Middle frontal gyrus (tissue), 1 donor: ENCODE measurements around the gene CHCHD6.

Experiments
- DNase-seq: peaks from one replicate; pipeline ENCODE4 v3.0.0-alpha.2; 2015; ENCODE audit warnings: low spot score; ENCODE audit errors: extremely low spot score

Gene CHCHD6

DNA sequence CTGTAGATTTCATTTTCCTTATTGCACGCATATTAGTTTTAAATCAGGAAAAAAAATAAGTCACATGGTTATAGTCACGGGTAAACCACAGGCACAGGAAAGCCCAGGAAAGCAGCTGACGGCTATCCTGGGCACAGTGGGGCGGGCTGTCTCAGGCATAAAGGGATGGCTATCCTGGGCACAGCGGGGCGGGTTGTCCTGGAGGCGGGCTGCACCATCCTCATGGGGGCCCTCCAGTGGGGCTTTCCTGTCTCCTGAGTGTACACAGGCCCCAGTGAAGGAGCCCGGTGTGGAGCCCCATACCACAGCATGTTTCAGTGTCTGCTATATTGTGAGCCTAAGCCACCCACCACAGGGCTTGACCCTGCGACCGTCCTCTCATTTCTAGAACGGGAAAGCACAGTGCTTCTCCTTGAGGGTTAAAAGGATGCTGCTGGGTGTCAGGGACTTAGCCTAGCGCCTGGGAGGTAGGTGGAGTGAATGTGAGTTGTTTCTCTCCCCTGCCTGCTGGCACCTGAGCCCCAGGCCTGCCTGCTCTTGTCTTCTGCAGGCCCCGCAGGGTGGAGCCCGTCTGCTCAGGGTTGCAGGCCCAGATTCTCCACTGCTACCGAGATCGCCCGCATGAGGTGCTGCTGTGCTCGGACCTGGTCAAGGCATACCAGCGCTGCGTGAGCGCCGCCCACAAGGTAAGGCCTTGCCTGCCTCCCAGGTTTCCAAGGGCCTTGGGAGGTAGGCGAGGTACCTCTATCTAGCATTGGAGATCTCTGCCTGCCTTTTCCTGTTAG is 253.0 kb downstream of the CHCHD6 start:
- no peak for DNase-seq

DNA sequence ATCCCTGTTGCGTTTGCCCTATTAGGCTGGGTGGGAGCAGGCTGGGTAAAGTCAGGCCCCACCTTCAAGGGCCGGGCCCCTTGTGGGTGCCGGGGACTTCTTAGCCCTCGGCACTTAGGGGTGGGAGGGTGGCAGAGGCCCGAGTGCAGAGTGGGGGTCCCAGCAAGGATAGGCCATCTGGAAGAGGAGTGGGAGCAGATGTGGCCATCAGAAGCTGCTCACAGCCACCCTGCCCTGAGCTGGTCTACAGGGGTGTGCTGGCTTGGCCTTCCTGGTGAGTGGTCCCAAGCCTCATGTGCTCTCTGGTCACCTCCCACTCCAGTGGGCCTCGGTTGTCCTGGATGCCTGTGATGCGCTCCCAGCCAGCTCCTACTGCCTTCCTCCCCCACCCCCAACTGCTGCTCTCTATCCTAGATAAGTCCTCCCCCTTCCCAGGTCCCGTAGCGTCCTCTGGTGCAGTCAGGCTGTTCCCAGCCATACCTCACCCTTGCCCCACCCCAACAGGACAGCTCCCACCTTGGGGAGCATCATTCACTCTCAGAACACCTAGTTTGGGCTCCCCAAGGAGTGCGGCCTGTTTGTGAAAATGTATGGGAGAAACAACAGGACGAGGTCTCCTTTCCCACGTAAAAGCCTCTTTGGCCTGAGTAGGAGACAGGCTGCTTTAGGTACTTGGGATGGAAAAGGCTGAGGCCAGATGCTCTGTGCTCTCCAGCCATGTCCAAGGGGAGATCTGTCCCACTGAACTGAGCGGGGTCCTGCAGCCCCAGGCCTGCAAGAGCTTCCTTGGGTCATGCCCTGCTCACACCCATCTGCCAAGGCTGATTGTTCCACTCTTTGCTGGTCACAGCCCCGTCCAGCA is 254.0 kb downstream of the CHCHD6 start:
- DNase-seq = no peak

DNA sequence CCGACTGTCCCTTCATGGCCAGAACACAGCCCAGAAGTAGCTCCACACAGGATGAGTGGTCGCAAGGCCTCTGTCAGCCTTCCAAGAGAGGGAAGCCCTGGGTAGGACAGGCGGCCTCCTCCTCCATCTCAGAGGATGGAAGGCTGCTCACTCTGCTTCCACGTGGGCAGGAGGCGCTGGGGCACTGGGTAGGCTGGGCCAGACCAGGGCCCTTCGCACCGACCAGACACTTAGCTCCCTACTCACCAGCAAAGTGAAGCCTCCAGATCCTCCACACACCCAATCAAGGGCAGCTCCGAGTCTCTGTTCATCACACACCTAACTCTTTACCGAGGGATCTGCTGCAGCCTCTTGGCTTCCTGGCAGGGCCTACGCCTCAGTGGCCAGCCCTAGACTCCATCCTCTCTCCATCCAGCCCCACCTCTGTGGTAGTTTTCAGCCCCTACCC is 254.6 kb downstream of the CHCHD6 start:
- DNase-seq = no peak

DNA sequence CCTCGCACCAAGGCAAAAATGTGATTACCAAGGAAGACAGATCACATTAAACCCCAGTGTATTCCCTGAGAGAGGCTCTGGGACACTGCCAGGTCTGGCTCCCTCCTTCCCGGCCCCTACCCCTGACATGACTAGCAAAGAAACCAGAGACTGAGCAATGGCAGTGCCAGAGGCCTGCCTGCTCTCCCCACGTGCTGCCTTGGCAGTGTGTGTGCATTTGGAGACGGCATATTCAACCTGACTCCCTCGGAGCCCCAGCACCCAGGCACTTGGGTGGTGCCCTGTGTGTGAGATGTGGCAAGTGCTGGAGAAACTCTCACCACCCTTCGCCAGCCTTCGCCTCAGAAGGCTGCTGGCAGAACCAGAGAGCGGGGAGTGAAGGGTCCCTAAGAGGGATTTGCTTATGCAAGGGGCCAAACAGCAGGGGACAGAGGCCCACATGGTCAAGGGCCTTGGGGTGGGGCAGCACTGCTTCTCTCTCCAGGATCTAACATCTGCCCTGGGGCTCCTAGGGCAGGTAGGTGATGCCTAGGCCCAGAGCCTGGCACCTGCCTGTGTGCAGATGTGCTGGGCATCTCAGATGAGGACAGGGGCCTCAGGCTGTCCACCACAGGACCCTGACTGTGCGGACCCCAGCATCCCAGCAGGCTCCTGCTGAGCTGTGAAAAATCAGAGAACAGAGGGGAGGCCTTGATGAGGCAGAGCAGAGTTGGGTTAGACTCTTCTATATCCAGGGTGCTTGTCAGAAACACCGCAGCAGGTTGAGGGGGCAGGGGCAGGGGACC is 255.3 kb downstream of the CHCHD6 start:
- DNase-seq = no peak

DNA sequence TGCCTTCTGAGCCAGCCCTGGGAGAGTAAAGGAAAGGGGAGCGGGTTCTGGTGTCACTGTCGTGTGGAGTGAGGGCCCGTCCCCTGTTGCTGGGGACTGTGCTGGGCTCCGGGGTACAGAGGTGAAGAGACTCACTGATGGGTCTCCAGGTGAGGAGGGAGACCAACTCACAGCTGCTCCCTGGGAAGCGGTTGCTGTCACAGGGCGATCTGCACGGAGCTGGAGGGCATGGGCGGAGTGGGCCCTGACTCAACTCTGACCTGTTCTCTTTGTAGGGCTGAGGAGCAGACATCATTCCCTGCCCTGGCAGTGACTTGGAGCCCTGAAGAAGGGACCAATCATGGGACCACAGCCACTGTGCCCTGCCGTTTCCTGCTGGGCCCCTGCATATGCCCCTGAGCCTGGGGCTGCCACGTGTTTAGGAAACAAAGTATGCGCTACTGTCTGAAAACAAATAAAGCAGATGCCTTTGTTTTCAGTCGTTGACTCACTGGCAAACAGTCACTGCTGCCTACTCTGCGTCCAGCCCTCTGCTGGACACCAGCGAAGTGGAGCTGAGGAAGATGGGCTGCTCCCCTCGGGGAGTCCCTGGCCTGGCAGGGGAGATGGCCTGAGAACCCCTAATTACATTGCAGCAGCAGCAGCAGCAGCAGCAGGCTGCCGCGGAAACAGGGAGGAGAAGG is 256.0 kb downstream of the CHCHD6 start:
- DNase-seq = no peak

DNA sequence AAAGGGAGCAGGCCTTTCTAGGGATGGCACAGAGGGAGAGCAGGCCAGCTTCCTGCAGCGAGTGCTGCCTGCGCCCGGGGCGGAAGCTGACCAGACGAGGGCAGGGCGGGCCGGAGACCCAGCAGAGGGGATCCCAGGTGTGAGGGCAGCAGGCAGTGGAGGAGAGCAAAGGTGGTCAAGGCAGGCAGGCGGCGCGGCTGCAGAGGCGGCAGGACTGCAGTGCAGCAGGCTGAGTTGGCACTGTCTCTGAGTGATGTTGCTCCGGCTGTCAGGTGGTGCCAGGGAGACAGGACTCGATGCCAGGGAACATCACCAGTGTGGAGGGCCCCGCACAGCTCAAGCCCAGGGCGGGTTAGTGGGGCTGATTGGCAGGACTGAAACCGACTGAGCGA is 256.6 kb downstream of the CHCHD6 start:
- no peak for DNase-seq

DNA sequence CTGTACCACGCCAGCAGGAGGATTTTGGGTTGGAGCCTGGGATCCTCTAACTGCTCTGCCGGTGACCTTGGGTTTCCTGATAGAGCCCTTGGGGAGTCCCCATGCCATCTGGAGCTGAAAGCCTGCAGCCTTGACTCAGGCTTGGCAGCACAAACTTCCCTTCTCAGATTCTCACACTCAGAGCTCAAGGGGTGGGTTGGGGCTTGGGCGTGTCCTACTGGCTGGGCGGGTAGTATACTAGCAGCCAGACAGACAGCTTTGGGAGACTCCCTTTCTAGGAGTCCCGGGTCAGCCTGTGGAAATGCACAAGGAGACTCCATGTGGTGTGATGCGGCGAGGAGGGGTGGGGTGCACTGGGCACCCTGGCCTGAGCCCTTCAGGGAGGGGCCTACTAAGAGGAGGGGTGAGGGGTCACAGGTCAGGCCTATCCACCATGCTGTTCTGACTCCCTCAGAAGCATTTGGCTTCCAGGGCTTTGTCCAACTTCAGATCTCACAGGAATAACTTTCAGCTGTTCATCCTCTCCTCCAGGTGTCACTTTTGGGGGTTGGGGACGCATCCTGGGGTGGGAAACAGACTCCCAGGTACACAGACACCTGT is 257.3 kb downstream of the CHCHD6 start:
- DNase-seq = no peak

DNA sequence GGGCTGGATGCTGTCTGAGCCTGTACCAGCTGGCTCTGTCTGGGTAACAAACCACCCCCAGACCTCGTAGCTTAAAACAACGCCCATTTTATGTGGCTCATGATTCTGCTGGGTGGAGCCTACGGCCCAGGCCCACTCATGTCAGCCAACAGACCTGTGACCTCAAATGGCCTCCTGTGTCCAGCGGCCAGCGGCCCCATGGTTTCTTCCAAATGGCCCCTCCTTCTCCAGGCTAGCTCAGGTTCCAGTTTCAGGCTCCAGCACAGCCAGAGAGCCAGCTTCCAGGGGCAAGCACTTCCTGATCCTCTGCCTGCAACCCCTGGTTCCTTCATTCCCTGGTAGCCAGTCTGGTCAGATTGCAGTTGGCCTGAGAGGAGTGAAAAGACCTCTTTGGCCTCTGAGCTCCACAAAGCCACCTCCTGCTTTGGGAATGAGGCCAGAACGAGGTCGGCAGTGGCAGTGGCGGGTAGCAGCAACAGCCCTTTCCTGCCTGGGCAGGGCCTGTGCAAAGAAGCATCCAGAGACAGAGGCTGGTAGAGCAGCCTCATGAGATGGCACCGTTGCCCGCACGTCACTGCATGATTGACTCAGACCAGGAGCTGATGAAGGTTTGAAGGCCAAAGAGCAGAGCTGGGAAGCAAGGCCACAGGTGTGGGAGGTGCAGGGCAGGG is 257.9 kb downstream of the CHCHD6 start:
- DNase-seq = no peak

DNA sequence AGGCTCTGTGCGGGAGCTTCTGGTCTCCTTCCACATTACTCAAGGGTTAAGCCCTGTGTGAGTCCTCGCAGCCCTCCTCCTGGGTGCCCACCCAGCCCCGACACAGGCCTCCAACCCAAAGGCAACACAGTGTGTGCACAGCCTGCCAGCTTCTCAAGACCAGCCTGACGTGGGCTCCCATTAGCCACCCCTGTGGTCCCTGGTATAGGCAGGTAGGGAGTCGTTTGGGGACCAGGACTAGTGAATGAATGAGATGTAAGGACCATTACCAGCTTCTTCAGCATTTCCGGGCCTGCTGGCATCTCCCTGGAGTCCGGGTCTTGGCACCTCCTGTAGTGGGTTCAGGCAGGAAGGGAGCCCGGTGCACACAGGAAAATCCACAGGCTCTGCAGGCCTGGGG is 258.7 kb downstream of the CHCHD6 start:
- DNase-seq = no peak

DNA sequence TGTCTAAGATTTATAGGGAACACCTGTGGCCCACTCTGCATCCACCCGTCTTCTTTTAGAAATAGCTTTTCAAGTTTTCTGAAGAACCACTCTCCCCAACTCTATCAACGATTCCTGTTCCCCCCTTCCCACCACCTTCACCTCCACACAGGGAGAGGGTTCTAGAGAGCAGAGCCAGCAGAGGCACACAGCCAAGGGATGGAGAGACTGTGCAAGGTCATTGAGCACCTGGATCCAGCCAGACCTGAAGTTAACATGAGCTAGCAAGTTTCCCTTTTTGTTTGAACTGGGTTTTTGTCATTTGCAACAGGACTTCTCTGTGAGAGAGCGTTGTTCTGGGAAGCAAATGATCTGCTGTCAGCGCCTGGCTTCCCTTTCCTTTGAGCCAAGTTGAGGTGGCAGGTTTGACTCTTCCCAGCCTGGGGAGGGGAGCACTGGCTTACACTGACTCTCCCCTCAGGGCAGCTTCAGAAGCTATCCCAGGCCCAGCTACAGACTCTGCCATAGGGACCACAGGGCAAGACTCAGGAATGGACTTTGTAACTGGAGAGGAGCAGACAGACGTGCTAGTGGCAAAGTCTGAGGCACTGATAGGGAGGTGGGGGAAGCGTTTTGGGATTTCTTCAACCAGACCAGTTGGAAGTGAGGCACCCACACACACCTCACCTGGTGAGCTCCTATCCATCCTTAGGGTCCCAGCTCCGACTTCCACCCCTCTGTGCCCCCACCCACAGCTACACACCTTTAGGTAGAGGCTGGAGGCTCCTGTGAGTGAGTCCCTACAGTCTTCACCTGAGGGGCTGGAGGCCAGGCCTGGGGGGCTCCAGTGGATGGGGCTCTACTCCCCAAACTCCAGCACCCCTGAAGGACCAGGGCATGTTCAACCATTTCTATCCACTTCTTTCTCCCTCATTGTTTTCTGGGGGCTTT is 259.5 kb downstream of the CHCHD6 start:
- no peak for DNase-seq

DNA sequence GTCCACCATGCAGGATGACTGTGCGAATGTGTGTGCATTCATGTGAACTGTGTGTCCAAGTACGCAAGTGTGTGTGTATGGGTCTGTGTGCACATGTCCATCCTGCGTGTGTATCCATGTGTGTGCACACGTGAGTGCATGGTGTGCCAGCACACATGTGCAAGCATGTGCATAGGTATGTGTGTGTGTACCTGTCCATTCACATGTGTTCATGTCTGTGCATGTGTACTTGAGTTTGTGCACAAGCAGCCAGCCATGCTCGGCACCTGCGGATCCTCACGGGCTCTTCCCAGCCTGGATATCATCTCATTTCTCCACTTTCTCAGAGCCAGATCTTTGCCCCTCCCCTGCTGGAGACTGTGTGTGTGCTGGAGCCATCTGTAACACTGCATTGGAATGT is 260.2 kb downstream of the CHCHD6 start:
- no peak for DNase-seq

DNA sequence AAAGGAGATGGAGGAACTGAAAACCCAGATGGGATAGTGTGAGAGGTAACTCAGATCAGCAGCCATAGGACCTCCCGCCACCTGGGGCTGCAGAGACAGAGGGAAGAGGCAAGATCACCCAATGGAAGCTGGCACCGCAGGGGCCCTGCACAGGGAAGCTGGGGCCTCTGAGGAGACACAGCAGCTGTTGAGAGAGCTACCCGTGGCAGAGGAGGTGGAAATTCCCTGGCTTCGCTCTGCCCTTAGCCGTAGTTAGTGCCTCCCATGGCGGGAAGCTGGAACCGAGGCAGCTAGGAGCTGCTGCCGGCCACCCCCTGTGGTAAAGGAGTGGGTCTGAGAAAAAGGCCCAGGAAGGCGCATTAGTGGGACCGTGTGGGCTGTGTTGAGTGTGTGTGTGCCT is 260.9 kb downstream of the CHCHD6 start:
- DNase-seq = no peak

DNA sequence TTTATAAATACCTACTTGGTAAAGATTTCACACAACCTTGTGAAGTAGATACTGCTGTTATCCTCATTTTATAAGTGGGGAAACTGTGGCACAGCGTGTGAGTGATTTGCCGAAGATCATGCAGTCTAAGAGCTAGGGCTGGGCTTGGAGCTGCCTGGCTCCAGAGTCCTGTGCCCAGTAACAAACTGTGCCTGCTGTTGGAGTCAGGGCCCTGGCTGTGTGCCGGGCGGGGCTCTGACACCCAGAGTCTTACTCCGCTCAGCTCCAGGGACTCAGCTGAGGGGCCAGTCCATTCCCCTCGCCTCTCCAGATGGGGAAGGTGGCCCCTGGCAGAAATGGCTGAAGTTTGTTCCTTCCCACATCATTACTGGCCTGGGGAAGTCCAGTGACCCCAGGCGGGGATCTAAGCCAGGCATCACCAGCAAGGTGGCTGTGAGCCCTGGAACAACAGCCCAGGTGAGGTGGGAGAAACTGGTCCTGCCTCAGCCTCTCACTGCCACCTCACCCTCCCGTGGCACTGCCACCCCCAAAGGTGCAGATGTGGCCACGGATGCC is 261.6 kb downstream of the CHCHD6 start:
- no peak for DNase-seq

DNA sequence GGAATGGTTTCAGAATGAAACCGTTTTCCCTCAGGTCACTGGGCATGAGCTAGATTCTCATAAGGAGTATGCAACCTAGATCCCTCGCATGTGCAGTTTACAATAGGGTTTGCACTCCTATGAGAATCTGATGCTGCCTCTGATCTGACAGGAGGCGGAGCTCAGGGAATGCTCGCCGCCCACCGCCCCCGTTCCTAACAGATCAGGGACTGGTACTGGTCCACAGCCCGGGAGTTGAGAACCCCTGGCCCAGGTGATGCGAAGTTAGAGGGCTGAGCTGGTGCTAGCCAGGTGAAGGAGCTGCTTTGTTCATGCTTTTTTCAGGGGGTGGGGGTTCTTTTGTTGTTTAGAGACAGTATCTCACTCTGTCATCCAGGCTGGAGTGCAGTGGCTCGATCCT is 263.3 kb downstream of the CHCHD6 start:
- DNase-seq = no peak

DNA sequence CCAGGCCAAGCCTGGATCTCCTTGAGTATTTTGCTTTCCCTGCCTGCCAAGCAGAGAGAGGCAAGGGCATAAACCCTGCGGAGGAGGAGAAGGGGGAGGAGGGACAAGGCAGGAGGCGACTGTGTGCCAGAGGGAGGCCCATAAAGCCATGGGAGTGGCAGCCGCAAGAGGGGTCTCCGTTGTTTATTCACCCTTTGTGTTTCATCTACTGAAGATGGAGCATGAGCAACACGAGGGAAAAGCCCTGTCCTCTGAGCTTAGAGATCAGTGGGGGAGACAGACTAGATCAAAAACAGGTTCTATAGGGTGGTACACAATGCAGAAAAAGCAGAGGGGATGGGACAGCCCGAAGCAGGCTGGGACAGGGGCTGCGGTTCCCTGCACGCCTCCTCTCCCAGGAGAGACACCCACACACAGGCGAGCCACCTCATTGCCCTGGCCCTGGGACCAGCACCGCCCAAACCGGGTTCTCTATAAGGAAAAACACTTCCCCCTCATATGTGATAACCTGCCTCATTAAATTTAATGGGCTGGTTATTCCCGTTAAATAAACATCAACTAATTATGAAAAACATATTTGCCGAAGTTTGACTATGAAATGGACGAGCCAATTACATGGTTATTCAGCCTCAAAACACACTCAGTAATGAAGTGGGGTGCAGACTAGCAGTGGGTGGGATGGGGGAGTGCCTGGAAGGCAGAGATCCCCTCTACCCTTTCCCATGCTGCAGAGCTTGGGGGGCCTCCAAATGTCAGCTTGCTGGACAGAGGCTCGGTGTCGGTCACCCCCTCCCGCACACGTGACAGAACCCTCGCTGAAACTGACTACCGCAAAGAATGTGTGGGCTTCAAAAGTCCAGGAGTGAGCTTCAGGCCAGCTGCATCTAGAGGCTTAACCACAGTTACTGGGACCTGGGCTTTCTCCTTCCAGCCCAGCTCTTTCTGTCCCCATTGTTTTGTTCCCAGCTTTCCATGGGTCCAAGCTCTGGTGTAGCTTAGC is 264.7 kb downstream of the CHCHD6 start:
- DNase-seq = no peak

DNA sequence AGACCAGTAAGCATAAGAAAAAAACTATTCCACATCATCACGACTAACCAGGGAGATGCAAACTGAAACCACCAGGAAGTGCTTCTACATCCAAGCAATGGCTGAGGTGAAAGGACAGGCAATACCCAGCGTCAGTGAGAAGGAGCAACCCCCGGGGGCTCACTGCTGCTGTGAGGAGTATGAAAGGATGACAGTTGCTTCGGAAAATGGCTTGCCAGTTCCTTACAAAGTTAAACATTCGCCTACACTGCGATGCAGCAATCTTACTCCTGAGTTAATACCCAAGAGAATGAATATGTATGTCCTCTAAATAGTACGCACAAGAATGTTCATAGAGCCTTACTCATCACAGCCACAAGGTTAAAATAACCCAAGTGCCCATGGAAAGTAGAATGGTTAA is 265.5 kb downstream of the CHCHD6 start:
- DNase-seq = no peak

DNA sequence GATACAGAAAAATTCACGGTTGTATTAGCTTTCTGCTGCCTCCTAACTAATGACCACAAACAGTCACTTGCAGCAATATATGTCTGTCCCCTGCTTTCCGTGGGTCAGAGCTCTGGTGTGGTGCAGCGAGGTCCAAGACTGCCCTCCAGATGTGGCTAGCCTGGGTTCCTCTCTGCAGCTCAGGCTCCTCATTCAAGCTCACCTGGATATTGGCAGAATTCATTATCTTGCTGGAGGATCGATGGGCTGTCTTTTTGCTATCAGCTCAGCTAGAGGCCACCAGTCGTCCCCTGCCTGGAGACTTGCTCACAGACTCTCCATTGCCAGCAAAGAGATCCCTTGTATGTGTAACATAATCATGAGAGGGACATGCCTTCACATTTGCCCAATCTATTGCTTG is 266.1 kb downstream of the CHCHD6 start:
- no peak for DNase-seq

DNA sequence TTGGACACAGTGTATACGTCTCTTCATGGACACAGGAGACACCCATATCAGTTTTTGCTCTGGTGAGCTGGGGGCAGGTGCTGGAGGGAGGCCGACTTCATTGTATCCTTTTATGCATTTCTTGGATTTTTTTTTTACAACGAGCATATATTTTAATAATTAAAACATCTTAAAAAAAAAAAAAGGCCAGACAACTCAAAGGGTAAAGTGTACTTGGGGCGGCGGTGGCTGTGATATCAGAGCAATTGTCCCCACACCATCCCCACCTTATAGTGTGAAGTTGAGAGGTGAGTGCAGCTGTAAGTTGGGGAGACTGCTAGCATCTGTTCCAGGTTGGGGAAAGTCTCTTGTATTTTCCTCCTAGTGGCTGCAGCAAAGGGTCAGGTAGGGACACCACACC is 266.9 kb downstream of the CHCHD6 start:
- DNase-seq = no peak
